HFF-Myc (cell line): Measurements from ENCODE around the gene ACTMAP.

ENCODE experiments used
- DNase-seq: peaks from one replicate; pipeline ENCODE4 v3.0.0-alpha.2; 2011; ENCODE audit warnings: low read depth; ENCODE audit errors: extremely low read depth
- H3K4me3 ChIP-seq: replicated peaks from 2 replicates; pipeline ENCODE4 v1.5.1; 2011; ENCODE audit warnings: low read depth, mild to moderate bottlenecking, control low read depth, low read length
- CTCF ChIP-seq: IDR thresholded peaks from 2 replicates; pipeline ENCODE4 v1.5.1; 2012; ENCODE audit warnings: mild to moderate bottlenecking, low read depth, low read length, control low read depth; ENCODE audit errors: missing control alignments

Gene ACTMAP

GRCh38 chr19:40726279-40726678, 24.0 kb downstream of the ACTMAP start:
- no peak for TF ChIP-seq CTCF
- no peak for DNase-seq
- H3K4me3 ChIP-seq, result no peak overlapping the region

GRCh38 chr19:40724855-40725254, 25.4 kb downstream of the ACTMAP start:
- no peak for TF ChIP-seq CTCF
- no peak for DNase-seq
- no peak overlapping the region for H3K4me3 ChIP-seq

GRCh38 chr19:40724315-40724714, 26.0 kb downstream of the ACTMAP start:
- H3K4me3 ChIP-seq, result no peak overlapping the region
- no peak for TF ChIP-seq CTCF
- DNase-seq, result no peak

GRCh38 chr19:40723661-40724254, 26.5 kb downstream of the ACTMAP start:
- DNase-seq, result no peak
- no peak for TF ChIP-seq CTCF
- H3K4me3 ChIP-seq, result no peak overlapping the region

GRCh38 chr19:40721936-40722661, 28.2 kb downstream of the ACTMAP start:
- TF ChIP-seq CTCF, result no peak
- no peak for DNase-seq
- peak overlapping the region; percentile 19 for H3K4me3 ChIP-seq

GRCh38 chr19:40721140-40721486, 29.2 kb downstream of the ACTMAP start:
- peak overlapping the region; percentile 69 for H3K4me3 ChIP-seq
- TF ChIP-seq CTCF, result no peak
- DNase-seq, result no peak
